Ascending aorta (tissue), 2 donors: Measurements from ENCODE around the gene KCNQ5. TPM values are rescaled to one million over a fixed set of nuclear protein-coding genes. Genes with fewer than 3 reads are reported as not detected.

Experiments
- DNase-seq, 2 donors: peaks; one replicate each; pipeline ENCODE4 v3.0.0-alpha.2; 2019; ENCODE audit warnings: low spot score in 2 of 2
- H3K27ac ChIP-seq, 2 donors: fragments of 200-600 bp; sonication (generic); one replicate each; pipeline ENCODE4 v1.5.1; 2016 to 2017; ENCODE audit warnings: mild to moderate bottlenecking in 1 of 2
- H3K27me3 ChIP-seq: fragments of 200-600 bp; sonication (generic); one replicate; pipeline ENCODE4 v1.5.1; 2017
- H3K36me3 ChIP-seq, 2 donors: fragments of 200-600 bp; sonication (generic); one replicate each; pipeline ENCODE4 v1.5.1; 2016
- H3K4me1 ChIP-seq, 2 donors: fragments of 200-600 bp; sonication (generic); one replicate each; pipeline ENCODE4 v1.5.1; 2016 to 2017; ENCODE audit warnings: mild to moderate bottlenecking in 1 of 2
- H3K4me3 ChIP-seq, 2 donors: fragments of 200-600 bp; sonication (generic); one replicate each; pipeline ENCODE4 v1.5.1; 2016 to 2017; ENCODE audit warnings: mild to moderate bottlenecking in 1 of 2
- H3K9me3 ChIP-seq, 2 donors: fragments of 200-600 bp; sonication (generic); one replicate each; pipeline ENCODE4 v1.5.1; 2016
- CTCF ChIP-seq, 3 experiments: fragments of 200-600 bp in 2 of 3; fragments of 450-650 bp in 1 of 3; sonication (generic) in 2 of 3; IDR thresholded peaks; one replicate each; pipeline ENCODE4 v1.5.1; 2016 to 2019; ENCODE audit warnings: antibody characterized with exemption in 3 of 3, mild to moderate bottlenecking in 1 of 3, moderate library complexity in 1 of 3
- intact Hi-C: fragments of 100-400 bp; cut with DNase I; formaldehyde crosslinking; loops from one replicate; pipeline ENCODE4 v1.15.1; 2023
- total RNA-seq: library from RNA; depleted of rRNA; stranded (reverse); fragments of >200 nt; gene quantifications from one replicate; pipeline ENCODE4 v1.1.0, GENCODE V29; 2016

The KCNQ5 gene
- total RNA-seq, 1 donor from 2014 or later: 4.5 TPM

GRCh38 chr6:72703093-72703492, 81.2 kb downstream of the KCNQ5 start:
- Histone ChIP-seq H3K4me1 (no peaks in the 10 kb centered on the region), H3K36me3 (no peaks in the 10 kb centered on the region), H3K27ac (no peak overlapping the region), H3K27me3 (no peaks in the 10 kb centered on the region), H3K4me3 (no peak overlapping the region), H3K9me3 (no peaks in the 10 kb centered on the region)
- DNase-seq: no peak
- intact Hi-C loops: no loop called here
- TF ChIP-seq CTCF (IDR thresholded peaks at IDR 0.05): no peak

- peak in 1 of 3 experiments; percentile 6 for TF ChIP-seq CTCF (IDR thresholded peaks at IDR 0.05)
- H3K27ac ChIP-seq: no peak overlapping the region
- DNase-seq: no peak
- H3K4me1 ChIP-seq: no peaks in the 10 kb centered on the region
- H3K9me3 ChIP-seq: no peaks in the 10 kb centered on the region
- H3K4me3 ChIP-seq: no peak overlapping the region
- no peaks in the 10 kb centered on the region for H3K36me3 ChIP-seq
- intact Hi-C loops: no loop called here
- H3K27me3 ChIP-seq: no peaks in the 10 kb centered on the region
These were observed 83.1 kb downstream of the KCNQ5 start for GRCh38 chr6:72704979-72705378.

- no peaks in the 10 kb centered on the region for H3K36me3 ChIP-seq
- intact Hi-C loops: no loop called here
- no peak for DNase-seq
These were observed 87.6 kb downstream of the KCNQ5 start for GRCh38 chr6:72709431-72709830.

GRCh38 chr6:72711731-72712130, 89.9 kb downstream of the KCNQ5 start:
- intact Hi-C loops: no loop called here
- TF ChIP-seq CTCF (IDR thresholded peaks at IDR 0.05): no peak
- no peak overlapping the region for H3K27ac ChIP-seq

More at GRCh38 chr6:72709431-72709830, 87.6 kb downstream of the KCNQ5 start:
- no peaks in the 10 kb centered on the region for H3K27me3 ChIP-seq
- H3K9me3 ChIP-seq: no peaks in the 10 kb centered on the region
- no peak overlapping the region for H3K4me3 ChIP-seq
- H3K27ac ChIP-seq: no peak overlapping the region
- H3K4me1 ChIP-seq: no peaks in the 10 kb centered on the region
- TF ChIP-seq CTCF (IDR thresholded peaks at IDR 0.05): no peak

DNA sequence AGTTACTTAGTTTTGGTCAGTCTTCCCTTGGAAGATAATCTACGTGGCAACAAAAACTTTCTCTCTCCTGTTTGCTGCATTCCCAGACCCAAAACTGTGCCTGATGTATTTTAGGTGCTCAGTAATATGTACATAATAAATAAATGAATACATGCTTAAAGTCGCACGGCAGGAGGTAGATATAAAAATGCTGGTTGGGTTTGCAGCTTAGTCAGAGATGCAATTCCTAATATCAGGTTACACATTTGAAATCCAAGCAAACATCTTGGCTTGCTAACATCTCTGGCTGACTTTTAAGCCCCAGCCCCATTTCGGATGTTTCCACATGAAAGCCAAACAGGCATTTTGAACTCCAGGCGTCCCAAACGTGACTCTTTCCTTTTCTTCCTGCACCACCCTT, 91.0 kb downstream of the KCNQ5 start:
- Histone ChIP-seq H3K36me3 (no peaks in the 10 kb centered on the region), H3K4me3 (no peak overlapping the region), H3K27ac (no peak overlapping the region), H3K4me1 (no peaks in the 10 kb centered on the region), H3K9me3 (no peaks in the 10 kb centered on the region), H3K27me3 (no peaks in the 10 kb centered on the region)
- no peak for DNase-seq
- intact Hi-C loops: no loop called here
- TF ChIP-seq CTCF (IDR thresholded peaks at IDR 0.05): no peak

More at GRCh38 chr6:72711731-72712130, 89.9 kb downstream of the KCNQ5 start:
- no peaks in the 10 kb centered on the region for H3K4me1 ChIP-seq
- H3K27me3 ChIP-seq: no peaks in the 10 kb centered on the region
- H3K4me3 ChIP-seq: no peak overlapping the region
- no peak for DNase-seq
- H3K36me3 ChIP-seq: no peaks in the 10 kb centered on the region
- H3K9me3 ChIP-seq: no peaks in the 10 kb centered on the region

DNA sequence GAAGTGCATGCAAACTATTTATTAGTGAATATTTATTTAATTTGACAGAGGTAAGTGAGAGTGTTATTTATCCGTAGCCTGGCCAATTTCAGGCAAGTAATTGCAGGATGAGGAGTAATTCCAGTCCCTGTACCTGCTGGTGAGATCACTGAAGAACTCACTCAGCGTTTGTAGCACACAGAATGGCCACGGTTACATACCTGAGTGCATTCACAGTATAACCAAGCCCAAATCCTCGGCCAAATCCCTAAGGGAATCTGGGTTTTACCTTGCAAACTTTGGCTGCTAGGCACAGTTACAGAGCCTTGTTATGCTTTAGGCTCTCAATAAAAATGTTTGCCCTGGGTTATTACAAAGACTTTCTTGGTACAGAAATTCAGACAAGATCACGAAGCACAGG, 93.3 kb downstream of the KCNQ5 start:
- Histone ChIP-seq H3K4me3 (no peak overlapping the region), H3K4me1 (no peaks in the 10 kb centered on the region), H3K27me3 (no peaks in the 10 kb centered on the region), H3K27ac (no peak overlapping the region), H3K9me3 (no peaks in the 10 kb centered on the region), H3K36me3 (no peaks in the 10 kb centered on the region)
- TF ChIP-seq CTCF (IDR thresholded peaks at IDR 0.05): no peak
- intact Hi-C loops: no loop called here
- no peak for DNase-seq
